HFF-Myc (cell line): Measurements from ENCODE around the gene C4orf51.

ENCODE experiments used
- DNase-seq: peaks from one replicate; pipeline ENCODE4 v3.0.0-alpha.2; 2011; ENCODE audit warnings: low read depth; ENCODE audit errors: extremely low read depth
- H3K4me3 ChIP-seq: replicated peaks from 2 replicates; pipeline ENCODE4 v1.5.1; 2011; ENCODE audit warnings: low read depth, mild to moderate bottlenecking, control low read depth, low read length
- TF ChIP-seq, protein P1 (sequence below): IDR thresholded peaks from 2 replicates; pipeline ENCODE4 v1.5.1; 2012; ENCODE audit warnings: mild to moderate bottlenecking, low read depth, low read length, control low read depth; ENCODE audit errors: missing control alignments

Gene C4orf51

DNA sequence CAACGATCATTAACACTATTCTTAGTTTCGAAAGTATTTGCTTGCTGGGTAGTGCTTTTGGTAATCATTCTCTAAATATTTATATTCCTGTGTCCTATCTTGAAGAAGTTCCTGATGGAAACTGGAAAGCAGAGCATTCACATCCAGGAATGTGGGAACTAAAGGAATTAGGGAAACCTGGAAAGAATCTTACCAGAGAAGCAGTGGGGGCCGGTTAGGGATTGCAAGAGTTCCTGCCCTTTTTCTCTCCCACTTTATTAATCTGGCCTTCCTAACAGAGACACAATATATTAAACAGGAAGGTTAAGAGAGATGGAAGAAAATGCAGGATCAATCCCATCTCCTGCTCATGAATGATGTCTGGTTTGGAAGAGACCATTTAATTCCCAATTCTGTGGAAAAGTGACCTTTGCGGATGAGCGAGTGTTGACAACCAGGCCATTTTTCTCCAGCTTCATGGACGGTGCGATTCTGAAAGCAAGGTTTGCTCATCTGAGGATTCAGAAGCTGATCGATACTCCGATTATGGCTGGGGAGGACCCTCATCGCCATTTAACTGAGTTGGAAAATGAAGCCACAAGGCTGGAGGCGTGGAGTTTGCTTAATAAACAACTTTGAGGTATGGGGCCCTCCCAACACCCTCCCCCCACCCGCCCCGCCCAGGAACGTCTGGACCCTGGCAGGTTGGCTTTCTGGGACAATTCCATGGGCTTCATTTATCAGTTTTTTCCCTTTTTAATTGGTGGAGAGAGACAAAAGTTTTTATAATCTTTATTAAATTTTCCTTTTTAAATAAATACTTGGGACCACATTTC is 52.3 kb downstream of the C4orf51 start:
- peak overlapping the region; percentile 44 for H3K4me3 ChIP-seq
- TF ChIP-seq, protein P1, sequence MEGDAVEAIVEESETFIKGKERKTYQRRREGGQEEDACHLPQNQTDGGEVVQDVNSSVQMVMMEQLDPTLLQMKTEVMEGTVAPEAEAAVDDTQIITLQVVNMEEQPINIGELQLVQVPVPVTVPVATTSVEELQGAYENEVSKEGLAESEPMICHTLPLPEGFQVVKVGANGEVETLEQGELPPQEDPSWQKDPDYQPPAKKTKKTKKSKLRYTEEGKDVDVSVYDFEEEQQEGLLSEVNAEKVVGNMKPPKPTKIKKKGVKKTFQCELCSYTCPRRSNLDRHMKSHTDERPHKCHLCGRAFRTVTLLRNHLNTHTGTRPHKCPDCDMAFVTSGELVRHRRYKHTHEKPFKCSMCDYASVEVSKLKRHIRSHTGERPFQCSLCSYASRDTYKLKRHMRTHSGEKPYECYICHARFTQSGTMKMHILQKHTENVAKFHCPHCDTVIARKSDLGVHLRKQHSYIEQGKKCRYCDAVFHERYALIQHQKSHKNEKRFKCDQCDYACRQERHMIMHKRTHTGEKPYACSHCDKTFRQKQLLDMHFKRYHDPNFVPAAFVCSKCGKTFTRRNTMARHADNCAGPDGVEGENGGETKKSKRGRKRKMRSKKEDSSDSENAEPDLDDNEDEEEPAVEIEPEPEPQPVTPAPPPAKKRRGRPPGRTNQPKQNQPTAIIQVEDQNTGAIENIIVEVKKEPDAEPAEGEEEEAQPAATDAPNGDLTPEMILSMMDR, result no peak
- DNase-seq, result no peak

DNA sequence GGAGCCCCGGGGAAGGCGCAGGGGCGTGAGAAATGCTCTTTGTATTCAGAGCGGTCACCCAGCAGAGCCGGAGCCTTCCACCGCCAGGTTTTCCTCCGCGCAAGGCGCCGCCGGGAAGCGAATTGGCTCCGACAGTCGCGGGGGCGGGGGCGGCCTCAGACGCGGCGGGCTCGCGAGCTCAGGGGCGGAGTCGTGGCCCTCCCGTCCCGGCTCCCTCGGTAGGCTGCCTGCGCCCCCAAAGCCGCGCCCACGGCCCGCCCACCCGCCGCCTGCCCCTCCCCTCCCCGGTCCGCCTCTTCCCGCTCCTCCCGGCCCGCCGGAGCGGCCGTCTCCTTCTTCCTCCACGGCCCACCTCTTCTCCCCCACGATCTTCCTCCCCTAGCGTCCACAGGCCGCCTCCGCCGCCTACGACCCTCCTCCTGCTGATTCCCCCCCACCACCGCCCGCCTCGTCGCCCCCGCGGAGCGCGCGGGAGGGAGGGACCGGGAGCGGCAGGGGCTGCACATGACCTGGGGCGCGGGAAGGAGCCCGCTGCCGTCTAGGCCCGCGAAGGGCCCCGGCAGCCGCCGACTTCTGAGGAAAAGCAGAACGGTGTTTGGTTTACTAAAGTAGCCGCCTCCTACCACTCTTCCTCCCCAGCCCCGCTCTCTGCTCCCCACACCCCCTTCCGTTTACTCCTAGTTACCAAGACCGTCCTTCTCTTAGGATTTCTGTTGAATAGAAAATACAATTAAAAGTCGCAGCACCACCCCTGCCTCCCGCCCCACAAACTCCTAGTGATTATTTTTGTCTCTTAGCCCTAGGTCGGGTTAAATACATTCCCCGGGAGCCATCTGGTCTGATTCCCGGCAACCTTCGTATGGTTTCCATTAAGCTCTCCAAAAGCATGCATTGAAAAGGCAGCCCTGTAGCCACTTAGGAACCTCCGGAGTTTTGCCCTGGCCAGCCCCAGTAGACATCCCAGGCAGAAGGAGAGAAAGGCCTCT is 53.2 kb downstream of the C4orf51 start:
- DNase-seq, result peak; percentile 76
- H3K4me3 ChIP-seq, result peak overlapping the region; percentile 44
- TF ChIP-seq, protein P1, result no peak

- H3K4me3 ChIP-seq, result peak overlapping the region; percentile 44
- DNase-seq, result no peak
- TF ChIP-seq, protein P1, result no peak
These were observed 54.1 kb downstream of the C4orf51 start for GRCh38 chr4:145734031-145734430.

GRCh38 chr4:145734576-145735346 is 54.8 kb downstream of the C4orf51 start:
- TF ChIP-seq, protein P1, result no peak
- peak overlapping the region; percentile 14; the same call in 1 of the 2 replicates for H3K4me3 ChIP-seq
- DNase-seq, result peak; percentile 91

DNA sequence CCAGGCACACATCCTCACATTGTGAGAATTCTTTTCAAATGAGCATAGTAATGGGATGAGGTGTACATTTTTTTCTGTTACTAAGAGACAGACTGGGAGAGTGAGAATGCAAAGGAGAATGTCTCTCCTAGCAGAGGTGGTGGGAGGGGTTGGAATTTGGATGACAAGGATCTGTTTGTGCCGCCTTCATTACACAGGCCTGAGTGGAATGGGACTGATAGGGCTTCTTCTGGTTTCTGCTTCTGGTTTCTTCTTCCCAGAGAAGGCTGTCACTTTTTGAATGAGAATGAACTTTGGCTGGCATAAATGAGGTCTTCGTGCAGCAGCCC is 55.4 kb downstream of the C4orf51 start:
- TF ChIP-seq, protein P1, result no peak
- H3K4me3 ChIP-seq, result no peak overlapping the region
- DNase-seq, result no peak

DNA sequence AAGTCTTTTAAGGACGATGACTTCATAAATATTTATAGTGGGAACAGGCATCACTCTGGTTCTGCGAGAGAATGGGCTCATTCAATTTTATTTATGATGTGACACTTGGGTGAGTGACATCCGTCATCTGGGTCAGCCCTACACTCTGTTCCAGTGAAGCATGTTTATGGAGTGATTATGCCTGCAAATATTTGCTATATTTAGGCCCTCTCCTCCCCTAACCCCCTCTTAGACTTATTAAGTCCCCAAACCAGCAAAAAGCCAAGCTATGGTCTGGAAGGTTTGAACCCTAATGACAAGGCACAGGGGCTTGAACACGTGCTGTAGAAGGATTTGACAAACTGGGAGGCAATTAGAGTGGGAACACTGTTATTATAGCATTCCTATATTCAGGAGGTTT is 55.9 kb downstream of the C4orf51 start:
- no peak overlapping the region for H3K4me3 ChIP-seq
- TF ChIP-seq, protein P1, result no peak
- no peak for DNase-seq
